Measurements from ENCODE around the gene CNBD2.
"Not testable (repeated sequence)": the region's sequence is repeated elsewhere in the genome, so short reads cannot be mapped to it uniquely, and the experiment has no call there.

CNBD2 gene

GRCh38 chr20:35975576-35976373, 7.4 kb downstream of the CNBD2 start:
- DNase-seq: no peak

GRCh38 chr20:35978041-35978513, 9.7 kb downstream of the CNBD2 start:
- DNase-seq: peak in 1 of 2 donors; percentile 23

GRCh38 chr20:35979544-35979943, 11.2 kb downstream of the CNBD2 start:
- DNase-seq: no peak

- DNase-seq: peak in 1 of 2 donors; percentile 8
Observed at GRCh38 chr20:35981969-35982368, 13.6 kb downstream of the CNBD2 start.

- no peak for DNase-seq
Observed at GRCh38 chr20:35984382-35984781, 16.0 kb downstream of the CNBD2 start.

GRCh38 chr20:35985806-35986205, 17.4 kb downstream of the CNBD2 start:
- DNase-seq: no peak

- no peak for DNase-seq
Observed at GRCh38 chr20:35988910-35989463, 20.6 kb downstream of the CNBD2 start.

GRCh38 chr20:35991142-35991771, 22.9 kb downstream of the CNBD2 start:
- no peak for DNase-seq

GRCh38 chr20:35992713-35993335, 24.4 kb downstream of the CNBD2 start:
- peak; percentile 40 to 70 for DNase-seq

- peak; percentile 78 to 79 for DNase-seq
Observed at GRCh38 chr20:35994994-35995453, 26.6 kb downstream of the CNBD2 start.

GRCh38 chr20:35996492-35996891, 28.1 kb downstream of the CNBD2 start:
- DNase-seq: not testable (repeated sequence)

- not testable (repeated sequence) for DNase-seq
Observed at GRCh38 chr20:36001331-36001730, 32.9 kb downstream of the CNBD2 start.

GRCh38 chr20:36002855-36003254, 34.5 kb downstream of the CNBD2 start:
- no peak for DNase-seq

GRCh38 chr20:36004045-36004444, 35.7 kb downstream of the CNBD2 start:
- no peak for DNase-seq

GRCh38 chr20:36008461-36009035, 40.2 kb downstream of the CNBD2 start:
- DNase-seq: no peak

- DNase-seq: no peak
Observed at GRCh38 chr20:36010076-36010475, 41.7 kb downstream of the CNBD2 start.

- DNase-seq: no peak
Observed at GRCh38 chr20:36010825-36011224, 42.4 kb downstream of the CNBD2 start.

GRCh38 chr20:36015806-36016403, 47.5 kb downstream of the CNBD2 start:
- DNase-seq: no peak

- DNase-seq: no peak
Observed at GRCh38 chr20:36017048-36017951, 48.9 kb downstream of the CNBD2 start.

- no peak for DNase-seq
Observed at GRCh38 chr20:36018208-36018988, 50.0 kb downstream of the CNBD2 start.

- not testable (repeated sequence) for DNase-seq
Observed at GRCh38 chr20:36026131-36026530, 57.7 kb downstream of the CNBD2 start.

All from CD4-positive, alpha-beta T cell treated with Interleukin-1 beta for 1 hour (primary cell).